Occipital lobe (tissue), 2 donors: ENCODE measurements around the gene CEBPE. TPM values are rescaled to one million over a fixed set of nuclear protein-coding genes. Genes with fewer than 3 reads are reported as not detected.

Experiments
- DNase-seq: peaks from one replicate; lab custom pipeline; 2025; lab: John Stamatoyannopoulos, UW
- total RNA-seq: library from RNA; depleted of rRNA; stranded (reverse); fragments of >200 nt; gene quantifications from one replicate; pipeline ENCODE4 v1.2.3, GENCODE V29; 2014

The CEBPE gene
- total RNA-seq = 0.31 TPM

- DNase-seq = no peak
Observed at GRCh38 chr14:23118506-23119362, at the start of gene CEBPE. CEBPE (minus strand) TSS chr14:23119255; CDS start chr14:23119091, 164 bp downstream.

DNA sequence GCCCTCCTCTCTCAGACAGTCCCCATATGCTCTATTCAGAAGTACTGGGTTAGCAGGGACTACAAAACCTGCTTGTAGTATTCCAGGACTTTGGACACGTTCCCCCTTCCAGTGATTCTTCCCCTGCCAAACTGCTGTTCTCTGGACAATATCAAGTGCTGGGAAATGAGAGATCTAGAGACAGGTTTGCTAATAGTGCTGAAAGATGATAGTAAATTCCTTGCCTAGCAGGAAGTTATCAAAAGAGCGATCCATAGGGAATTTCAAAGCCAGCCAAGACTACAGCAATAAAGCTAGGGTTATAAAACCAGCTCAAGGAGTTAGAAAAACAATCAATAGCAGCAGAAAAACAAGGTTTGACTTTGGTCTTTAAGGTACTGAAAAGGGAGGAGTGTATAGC lies 49.2 kb upstream of the CEBPE start:
- no peak for DNase-seq

GRCh38 chr14:23167116-23167847 lies 48.2 kb upstream of the CEBPE start:
- no peak for DNase-seq

DNA sequence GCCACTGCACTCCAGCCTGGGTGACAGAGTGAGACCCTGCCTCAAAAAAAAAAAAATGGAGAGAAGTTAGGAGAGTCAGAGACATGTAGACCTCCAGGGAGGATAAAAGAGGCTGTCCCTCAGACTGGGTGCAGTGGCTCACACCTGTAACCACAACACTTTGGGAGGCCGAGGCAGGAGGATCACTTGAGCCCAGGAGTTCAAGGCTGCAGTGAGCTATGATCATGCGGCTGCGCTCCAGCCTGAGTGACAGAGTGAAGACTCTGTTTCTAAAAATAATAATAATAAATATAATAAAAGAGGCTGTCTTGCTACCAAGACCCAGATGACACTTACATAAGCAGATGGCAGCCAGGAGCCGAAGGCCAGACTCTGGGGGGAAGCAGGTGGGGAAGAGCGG lies 45.9 kb upstream of the CEBPE start:
- no peak for DNase-seq

- no peak for DNase-seq
Observed at GRCh38 chr14:23164250-23164649, 45.2 kb upstream of the CEBPE start.

DNA sequence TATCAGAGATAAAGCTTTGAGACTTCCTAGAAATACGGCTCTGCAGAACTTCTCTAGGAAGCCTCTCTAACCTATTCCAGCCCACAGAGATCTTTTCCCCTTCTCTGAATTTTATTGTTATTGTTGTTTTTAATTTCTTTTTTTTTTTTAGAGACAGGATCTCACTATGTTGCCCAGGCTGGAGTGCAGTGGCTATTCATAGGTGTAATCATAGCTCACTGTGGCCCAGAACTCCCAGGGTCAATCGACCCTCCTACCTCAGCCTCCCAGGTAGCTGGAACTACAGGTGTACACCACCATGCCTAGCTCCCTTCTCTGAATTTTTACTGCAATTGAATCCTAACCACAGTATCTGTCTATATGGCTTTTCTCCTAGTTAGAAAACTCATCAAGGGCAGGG lies 44.8 kb upstream of the CEBPE start:
- DNase-seq = no peak

- DNase-seq = no peak
Observed at GRCh38 chr14:23162800-23163199, 43.7 kb upstream of the CEBPE start.

DNA sequence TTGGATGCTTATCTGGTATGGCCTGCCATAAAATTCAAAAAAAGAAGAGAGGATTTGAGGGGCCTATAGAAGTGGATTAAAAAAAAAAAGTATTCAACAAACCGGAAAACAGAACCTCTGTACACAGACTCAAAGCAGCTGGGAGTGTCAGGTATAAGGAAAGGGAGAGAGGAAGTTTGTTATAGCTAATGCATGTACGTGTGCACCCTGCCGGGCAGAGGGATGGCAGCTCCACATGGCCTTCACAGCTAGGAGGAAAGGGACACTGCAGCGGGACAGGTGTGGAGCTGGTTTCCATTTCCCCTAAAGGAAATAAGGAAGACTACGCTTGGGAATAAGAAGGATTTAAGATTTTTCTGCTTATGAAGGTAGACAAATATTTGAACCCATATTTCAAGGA lies 43.0 kb upstream of the CEBPE start:
- DNase-seq = no peak

DNA sequence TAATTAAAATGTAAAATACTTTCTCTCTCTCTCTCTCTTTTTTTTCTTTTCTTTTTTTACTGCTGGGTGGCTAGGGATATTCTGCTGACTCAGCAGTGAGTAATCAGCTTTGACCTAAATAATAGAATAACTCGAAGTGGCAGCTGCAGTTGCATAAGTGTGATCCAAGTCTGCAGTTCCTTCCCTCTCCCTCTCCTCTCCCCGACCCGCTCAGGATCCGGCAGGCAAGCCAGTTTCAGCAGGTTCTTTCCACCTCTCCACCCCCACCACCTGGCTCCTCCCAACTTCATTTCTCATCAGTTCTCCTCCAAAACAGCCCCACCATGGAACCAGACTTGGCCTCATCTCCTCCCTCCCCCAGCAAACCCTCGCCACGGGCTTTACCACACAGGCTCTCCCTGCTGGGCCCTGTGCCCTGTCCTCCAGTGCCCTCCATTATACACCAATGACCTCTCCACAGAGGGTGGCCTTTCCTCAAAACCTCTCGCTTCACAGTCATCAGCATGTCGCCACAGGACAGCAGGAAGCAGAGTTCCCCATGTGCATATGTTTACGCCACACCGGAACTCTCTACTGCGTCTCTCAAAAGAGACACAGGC lies 42.0 kb upstream of the CEBPE start:
- peak; percentile 52 for DNase-seq

DNA sequence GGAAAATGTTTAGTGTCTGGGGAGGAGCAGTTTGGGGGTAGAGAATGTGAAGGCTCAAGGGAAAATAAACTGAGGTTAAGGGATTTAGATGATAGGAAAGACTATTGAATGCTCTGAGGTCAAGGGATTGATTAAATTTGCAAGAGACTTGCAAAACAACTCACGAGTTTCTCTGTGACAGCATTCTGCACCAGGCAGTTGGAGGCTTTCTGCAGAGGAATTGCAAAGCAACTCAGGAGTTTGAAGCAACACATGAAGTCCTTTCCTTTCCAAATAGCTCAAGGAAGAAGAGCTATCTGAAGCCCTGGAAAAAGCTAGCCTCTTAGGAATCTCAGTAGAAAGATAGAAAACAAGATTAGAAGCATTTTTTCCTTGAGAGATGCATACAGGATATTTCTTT lies 40.5 kb upstream of the CEBPE start:
- no peak for DNase-seq

GRCh38 chr14:23158779-23159178 lies 39.7 kb upstream of the CEBPE start:
- no peak for DNase-seq

GRCh38 chr14:23154964-23155587 lies 36.0 kb upstream of the CEBPE start:
- peak; percentile 65 for DNase-seq

GRCh38 chr14:23153851-23154796 lies 35.1 kb upstream of the CEBPE start:
- peak; percentile 45 for DNase-seq

DNA sequence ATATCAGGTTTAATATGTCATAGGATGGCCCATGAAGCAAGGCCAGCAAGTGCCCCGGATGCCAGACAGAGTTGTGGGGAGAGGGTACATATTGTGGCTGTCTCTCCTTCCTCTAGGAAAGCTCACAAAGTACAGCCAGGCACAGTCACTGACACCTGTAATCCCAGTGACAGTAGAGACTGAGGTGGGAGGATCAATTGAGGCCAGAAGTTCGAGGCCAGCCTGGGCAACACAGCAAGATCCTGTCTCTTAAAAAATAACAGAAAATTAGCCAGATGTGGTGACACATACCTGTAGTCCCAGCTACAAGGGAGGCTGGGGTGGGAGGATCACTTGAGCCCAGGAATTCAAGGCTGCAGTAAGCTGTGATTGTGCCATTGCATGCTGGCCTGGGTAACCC lies 32.3 kb upstream of the CEBPE start:
- no peak for DNase-seq

DNA sequence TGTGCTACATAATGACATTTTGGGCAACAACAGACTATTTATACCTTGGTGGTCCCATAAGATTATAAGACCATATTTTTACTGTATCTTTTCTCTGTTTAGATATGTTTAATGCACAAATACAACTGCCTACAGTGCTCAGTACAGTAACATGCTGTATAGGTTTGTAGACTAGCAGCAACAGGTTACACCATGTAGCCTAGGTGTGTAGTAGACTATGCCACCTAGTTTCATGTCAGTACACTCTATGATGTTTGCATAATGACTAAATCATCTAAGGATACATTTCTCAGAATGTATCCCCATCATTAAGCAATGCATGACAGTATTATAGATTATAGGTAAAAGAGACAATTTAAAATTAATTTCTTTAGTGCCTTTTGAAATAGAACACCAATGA lies 30.7 kb upstream of the CEBPE start:
- DNase-seq = no peak

- no peak for DNase-seq
Observed at GRCh38 chr14:23148591-23149249, 29.7 kb upstream of the CEBPE start.

DNA sequence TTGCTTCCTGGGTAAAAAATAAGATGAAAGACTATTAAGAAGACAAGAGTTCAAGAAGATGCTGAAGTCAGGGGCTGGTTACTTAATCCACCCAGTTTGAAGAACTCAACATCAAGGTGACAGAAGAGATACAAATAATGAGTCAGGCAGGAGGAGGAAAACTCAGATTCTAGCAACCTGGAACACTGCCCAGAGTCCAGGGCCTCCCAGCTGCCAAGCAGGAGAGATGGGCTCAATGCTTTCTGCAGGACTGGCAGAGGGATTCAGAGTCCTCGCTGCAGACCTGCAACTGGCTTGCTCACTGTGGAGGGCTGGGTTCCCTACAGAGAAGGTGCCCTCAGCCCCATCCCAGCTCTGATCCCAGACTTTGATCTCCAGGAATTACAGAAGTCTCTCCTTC lies 28.6 kb upstream of the CEBPE start:
- DNase-seq = peak; percentile 36

DNA sequence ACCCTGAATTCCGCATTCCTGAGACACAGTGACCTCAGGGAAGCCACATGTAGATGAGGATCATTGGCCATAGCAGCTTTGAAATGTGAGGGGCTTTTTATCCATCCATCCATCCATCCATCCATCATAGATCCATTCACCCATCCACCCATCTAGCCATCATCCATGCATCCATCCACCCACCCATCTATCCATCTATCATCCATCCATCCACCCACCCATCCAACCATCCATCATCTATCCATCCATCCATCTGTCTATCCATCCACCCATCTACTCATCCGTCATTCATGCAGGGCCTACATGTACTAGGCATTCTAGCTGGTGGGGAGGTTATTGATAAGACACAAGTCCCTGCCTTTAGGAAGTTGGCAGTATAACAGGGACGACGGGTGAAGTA lies 27.9 kb upstream of the CEBPE start:
- DNase-seq = no peak

GRCh38 chr14:23146351-23146910 lies 27.4 kb upstream of the CEBPE start:
- no peak for DNase-seq

- DNase-seq = no peak
Observed at GRCh38 chr14:23145794-23146350, 26.8 kb upstream of the CEBPE start.
